MM.1S (cell line): Measurements from ENCODE around the gene CCS.

Source experiments
- CTCF ChIP-seq: fragments of 300-600 bp; sonication (generic); IDR thresholded peaks from 2 replicates; pipeline ENCODE4 v1.5.1; 2016; ENCODE audit warnings: antibody characterized with exemption, low read length, mixed read lengths
- EZH2phosphoT487 ChIP-seq: fragments of 300-600 bp; sonication (generic); IDR thresholded peaks from 2 replicates; pipeline ENCODE4 v1.6.1; 2018; ENCODE audit warnings: antibody characterized with exemption, low read length

DNA sequence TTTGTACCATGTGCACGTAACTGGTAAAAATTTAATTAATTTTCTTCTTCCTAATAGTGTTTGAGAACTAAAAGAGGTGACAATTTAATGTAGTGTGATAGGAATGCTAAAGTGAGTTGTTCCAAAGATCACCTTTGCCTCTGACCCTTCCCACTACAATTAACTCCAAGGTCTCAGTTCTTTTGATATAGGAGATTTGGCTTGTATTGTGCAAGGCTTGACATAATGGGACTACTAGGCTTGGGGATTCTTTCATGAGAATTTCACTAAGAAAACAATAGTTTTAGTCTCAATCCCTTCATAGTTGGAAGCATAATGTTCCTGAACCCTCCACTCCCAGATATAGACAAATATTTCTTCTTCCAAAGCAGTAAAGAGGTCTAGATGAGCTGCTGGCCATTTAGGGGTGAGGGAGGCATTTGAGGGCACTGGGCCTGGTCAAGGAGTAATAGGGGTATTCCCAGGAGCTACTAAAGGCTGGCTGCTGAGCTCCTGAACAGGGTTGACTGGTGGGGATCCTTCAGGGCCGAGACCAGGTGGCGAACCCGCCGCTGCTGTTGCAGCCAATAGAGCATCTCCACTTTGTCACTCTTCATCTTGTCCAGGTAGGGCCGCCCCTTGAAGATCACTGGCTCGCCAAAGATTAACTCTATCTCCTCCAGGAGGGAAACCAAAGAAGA is 2.8 kb upstream of the CCS start:
- TF ChIP-seq CTCF (no peak), EZH2phosphoT487 (no peak)
